ENCODE measurements around the gene HMGB4.

Gene HMGB4

GRCh38 chr1:33823401-33823800 is 40.5 kb upstream of the HMGB4 start:
- TF ChIP-seq EZH2phosphoT487 (IDR thresholded peaks at IDR 0.05; ENCODE audit: low read depth) (no peak), CTCF (IDR thresholded peaks at IDR 0.05; ENCODE audit: low read depth, low read length) (no peak)
- no peak overlapping the region for H3K4me3 ChIP-seq (ENCODE audit: low read length)

GRCh38 chr1:33823830-33824229 is 40.0 kb upstream of the HMGB4 start:
- no peaks in the 10 kb centered on the region for H3K27me3 ChIP-seq (ENCODE audit: low read depth, low read length)
- H3K27ac ChIP-seq (ENCODE audit: low read length): no peak overlapping the region
- H3K4me2 ChIP-seq (ENCODE audit: low read length): no peak overlapping the region
- TF ChIP-seq EZH2phosphoT487 (IDR thresholded peaks at IDR 0.05; ENCODE audit: low read depth) (no peak), CTCF (IDR thresholded peaks at IDR 0.05; ENCODE audit: low read depth, low read length) (no peak)
- H3K4me3 ChIP-seq (ENCODE audit: low read length): no peak overlapping the region
- H3K9me3 ChIP-seq (ENCODE audit: insufficient read depth, low read length): no peaks in the 10 kb centered on the region
- H3K36me3 ChIP-seq (replicated peaks; ENCODE audit: low read depth, low read length): no peaks in the 10 kb centered on the region
- no peak overlapping the region for H3K9ac ChIP-seq (ENCODE audit: low read length)
- no peak overlapping the region for H2AFZ ChIP-seq (ENCODE audit: low read depth, low read length)
- H3K4me1 ChIP-seq (ENCODE audit: low read length): no peaks in the 10 kb centered on the region
- H4K20me1 ChIP-seq (ENCODE audit: insufficient read depth, low read length): no peaks in the 10 kb centered on the region
- H3K79me2 ChIP-seq (ENCODE audit: low read length): no peaks in the 10 kb centered on the region

More at GRCh38 chr1:33823401-33823800, 40.5 kb upstream of the HMGB4 start:
- Histone ChIP-seq H3K27me3 (ENCODE audit: low read depth, low read length) (no peaks in the 10 kb centered on the region), H3K4me1 (ENCODE audit: low read length) (no peaks in the 10 kb centered on the region), H2AFZ (ENCODE audit: low read depth, low read length) (no peak overlapping the region), H3K79me2 (ENCODE audit: low read length) (no peaks in the 10 kb centered on the region), H3K9me3 (ENCODE audit: insufficient read depth, low read length) (no peaks in the 10 kb centered on the region), H3K4me2 (ENCODE audit: low read length) (no peak overlapping the region), H3K9ac (ENCODE audit: low read length) (no peak overlapping the region), H3K36me3 (replicated peaks; ENCODE audit: low read depth, low read length) (no peaks in the 10 kb centered on the region), H4K20me1 (ENCODE audit: insufficient read depth, low read length) (no peaks in the 10 kb centered on the region), H3K27ac (ENCODE audit: low read length) (no peak overlapping the region)

- Histone ChIP-seq H3K79me2 (ENCODE audit: low read length) (no peaks in the 10 kb centered on the region), H3K9ac (ENCODE audit: low read length) (no peak overlapping the region), H3K4me3 (ENCODE audit: low read length) (no peak overlapping the region), H4K20me1 (ENCODE audit: insufficient read depth, low read length) (no peaks in the 10 kb centered on the region), H3K27me3 (ENCODE audit: low read depth, low read length) (no peaks in the 10 kb centered on the region), H3K4me1 (ENCODE audit: low read length) (no peaks in the 10 kb centered on the region), H3K4me2 (ENCODE audit: low read length) (no peak overlapping the region), H3K27ac (ENCODE audit: low read length) (no peak overlapping the region), H3K36me3 (replicated peaks; ENCODE audit: low read depth, low read length) (no peaks in the 10 kb centered on the region), H3K9me3 (ENCODE audit: insufficient read depth, low read length) (no peaks in the 10 kb centered on the region), H2AFZ (ENCODE audit: low read depth, low read length) (no peak overlapping the region)
- TF ChIP-seq CTCF (IDR thresholded peaks at IDR 0.05; ENCODE audit: low read depth, low read length) (no peak), EZH2phosphoT487 (IDR thresholded peaks at IDR 0.05; ENCODE audit: low read depth) (no peak)
Observed at GRCh38 chr1:33824321-33824720, 39.6 kb upstream of the HMGB4 start.

- no peaks in the 10 kb centered on the region for H3K36me3 ChIP-seq (replicated peaks; ENCODE audit: low read depth, low read length)
- no peaks in the 10 kb centered on the region for H3K27me3 ChIP-seq (ENCODE audit: low read depth, low read length)
- no peak overlapping the region for H3K9ac ChIP-seq (ENCODE audit: low read length)
Observed at GRCh38 chr1:33824971-33825370, 38.9 kb upstream of the HMGB4 start.

More at GRCh38 chr1:33824971-33825370, 38.9 kb upstream of the HMGB4 start:
- no peaks in the 10 kb centered on the region for H3K79me2 ChIP-seq (ENCODE audit: low read length)
- H4K20me1 ChIP-seq (ENCODE audit: insufficient read depth, low read length): no peaks in the 10 kb centered on the region
- no peak for TF ChIP-seq CTCF (IDR thresholded peaks at IDR 0.05; ENCODE audit: low read depth, low read length)
- H3K4me2 ChIP-seq (ENCODE audit: low read length): no peak overlapping the region
- H3K4me3 ChIP-seq (ENCODE audit: low read length): no peak overlapping the region
- no peak overlapping the region for H2AFZ ChIP-seq (ENCODE audit: low read depth, low read length)
- no peaks in the 10 kb centered on the region for H3K9me3 ChIP-seq (ENCODE audit: insufficient read depth, low read length)
- H3K4me1 ChIP-seq (ENCODE audit: low read length): no peaks in the 10 kb centered on the region
- no peak overlapping the region for H3K27ac ChIP-seq (ENCODE audit: low read length)

Measured in OCI-LY3 (cell line).